PC-9 (cell line): ENCODE data around the gene NINL. TPM values are rescaled to one million over a fixed set of nuclear protein-coding genes. Genes with fewer than 3 reads are reported as not detected.
"Not testable (repeated sequence)": the region's sequence is repeated elsewhere in the genome, so short reads cannot be mapped to it uniquely, and the experiment has no call there.

Source experiments
- BruUV-seq: library from RNA; stranded (reverse); fragments of 400-500 nt; replicated peaks from 2 replicates; lab custom pipeline; 2021; lab: Mats Ljungman, UMichigan
- CTCF ChIA-PET: fragments of 300-600 bp; sonication (Branson Sonifier 250); formaldehyde crosslinking; loops from one replicate; lab custom pipeline; 2022; ENCODE audit warnings: antibody characterized with exemption; lab: Charles Lee
- POLR2A ChIA-PET: fragments of 300-600 bp; sonication (Branson Sonifier 250); formaldehyde crosslinking; loops from one replicate; lab custom pipeline; 2022; ENCODE audit warnings: antibody characterized with exemption; ENCODE audit not compliant: unreplicated experiment; lab: Charles Lee
- DNase-seq, 2 experiments: peaks; one replicate each; pipeline versions ENCODE4 v3.0.0 to v3.0.0-alpha.2; 2015 to 2022; ENCODE audit warnings: mixed read lengths in 1 of 2
- H2AFZ ChIP-seq: fragments of 200-600 bp; sonication (generic); 2 replicates; pipeline ENCODE4 v1.8.1; 2017; ENCODE audit warnings: antibody characterized with exemption
- H3F3A ChIP-seq: fragments of 200-600 bp; sonication (generic); 2 replicates; pipeline ENCODE4 v1.8.1; 2017; ENCODE audit warnings: antibody characterized with exemption, mild to moderate bottlenecking, low read depth; ENCODE audit not compliant: insufficient read depth
- H3K27ac ChIP-seq: fragments of 200-600 bp; sonication (generic); 2 replicates; pipeline ENCODE4 v1.6.1; 2016; ENCODE audit warnings: mixed run types
- H3K27me3 ChIP-seq: fragments of 200-600 bp; sonication (generic); 2 replicates; pipeline ENCODE4 v1.6.1; 2016; ENCODE audit warnings: low read depth, mixed run types; ENCODE audit not compliant: insufficient read depth
- H3K36me3 ChIP-seq: fragments of 200-600 bp; sonication (generic); 2 replicates; pipeline ENCODE4 v1.6.1; 2016; ENCODE audit warnings: low read depth, mixed run types
- H3K4me1 ChIP-seq: fragments of 200-600 bp; sonication (generic); replicated peaks from 2 replicates; pipeline ENCODE4 v1.6.1; 2016; ENCODE audit warnings: mixed run types; ENCODE audit not compliant: insufficient read depth
- H3K4me2 ChIP-seq: fragments of 200-600 bp; sonication (generic); 2 replicates; pipeline ENCODE4 v1.6.1; 2017; ENCODE audit warnings: mixed run types
- H3K4me3 ChIP-seq: fragments of 200-600 bp; sonication (generic); 2 replicates; pipeline ENCODE4 v1.6.1; 2016; ENCODE audit warnings: mixed run types
- H3K79me2 ChIP-seq: fragments of 200-600 bp; sonication (generic); 2 replicates; pipeline ENCODE4 v1.6.1; 2017; ENCODE audit warnings: low read depth, mixed run types
- H3K9me2 ChIP-seq: fragments of 200-600 bp; sonication (generic); 2 replicates; pipeline ENCODE4 v1.8.1; 2017; ENCODE audit warnings: mild to moderate bottlenecking; ENCODE audit not compliant: insufficient read depth
- H3K9me3 ChIP-seq: fragments of 200-600 bp; sonication (generic); 2 replicates; pipeline ENCODE4 v1.8.1; 2016; ENCODE audit warnings: low read depth; ENCODE audit not compliant: insufficient read depth
- H4K20me1 ChIP-seq: fragments of 200-600 bp; sonication (generic); 2 replicates; pipeline ENCODE4 v1.8.1; 2017; ENCODE audit not compliant: insufficient read depth
- EZH2 ChIP-seq: fragments of 200-600 bp; sonication (generic); IDR thresholded peaks from 2 replicates; pipeline ENCODE4 v1.8.0; 2017; ENCODE audit warnings: antibody characterized with exemption, low read depth
- intact Hi-C: fragments of 100-400 bp; cut with micrococcal nuclease; formaldehyde crosslinking; loops from one replicate; pipeline ENCODE4 v1.10.0; 2022; ENCODE audit not compliant: unreplicated experiment
- total RNA-seq: library from RNA; stranded (reverse); gene quantifications from 2 replicates; pipeline ENCODE4 v1.2.3, GENCODE V29; 2021
- TF ChIP-seq, protein P1 (sequence below): fragments of 200-600 bp; sonication (generic); conservative IDR thresholded peaks from 2 replicates; pipeline ENCODE4 v1.6.1; 2017; ENCODE audit warnings: mixed run types, antibody characterized with exemption, mild to moderate bottlenecking, moderate library complexity

NINL gene
- total RNA-seq, 1 experiment from 2014 or later: 19.6 TPM

- Histone ChIP-seq H3K27me3 (no peaks in the 10 kb centered on the region), H4K20me1 (no peaks in the 10 kb centered on the region), H3K36me3 (no peaks in the 10 kb centered on the region), H3K79me2 (no peaks in the 10 kb centered on the region), H3F3A (no peaks in the 10 kb centered on the region), H3K9me3 (no peaks in the 10 kb centered on the region), H2AFZ (no peak overlapping the region), H3K4me3 (no peak overlapping the region), H3K4me2 (no peak overlapping the region), H3K9me2 (no peaks in the 10 kb centered on the region), H3K27ac (no peak overlapping the region), H3K4me1 (no peaks in the 10 kb centered on the region)
- POLR2A ChIA-PET: no interaction called here
- no TSS peak for BruUV-seq
- CTCF ChIA-PET: no interaction called here
- TF ChIP-seq, protein P1, sequence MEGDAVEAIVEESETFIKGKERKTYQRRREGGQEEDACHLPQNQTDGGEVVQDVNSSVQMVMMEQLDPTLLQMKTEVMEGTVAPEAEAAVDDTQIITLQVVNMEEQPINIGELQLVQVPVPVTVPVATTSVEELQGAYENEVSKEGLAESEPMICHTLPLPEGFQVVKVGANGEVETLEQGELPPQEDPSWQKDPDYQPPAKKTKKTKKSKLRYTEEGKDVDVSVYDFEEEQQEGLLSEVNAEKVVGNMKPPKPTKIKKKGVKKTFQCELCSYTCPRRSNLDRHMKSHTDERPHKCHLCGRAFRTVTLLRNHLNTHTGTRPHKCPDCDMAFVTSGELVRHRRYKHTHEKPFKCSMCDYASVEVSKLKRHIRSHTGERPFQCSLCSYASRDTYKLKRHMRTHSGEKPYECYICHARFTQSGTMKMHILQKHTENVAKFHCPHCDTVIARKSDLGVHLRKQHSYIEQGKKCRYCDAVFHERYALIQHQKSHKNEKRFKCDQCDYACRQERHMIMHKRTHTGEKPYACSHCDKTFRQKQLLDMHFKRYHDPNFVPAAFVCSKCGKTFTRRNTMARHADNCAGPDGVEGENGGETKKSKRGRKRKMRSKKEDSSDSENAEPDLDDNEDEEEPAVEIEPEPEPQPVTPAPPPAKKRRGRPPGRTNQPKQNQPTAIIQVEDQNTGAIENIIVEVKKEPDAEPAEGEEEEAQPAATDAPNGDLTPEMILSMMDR: no peak
- no peak for TF ChIP-seq EZH2
- DNase-seq: no peak
- intact Hi-C loops: no loop called here
Measured at GRCh38 chr20:25476106-25477013, 109.0 kb downstream of the NINL start.

GRCh38 chr20:25473297-25473696 is 112.0 kb downstream of the NINL start:
- H3K36me3 ChIP-seq, H3K4me3 ChIP-seq, H3K27me3 ChIP-seq, H3F3A ChIP-seq, H3K9me3 ChIP-seq, H3K4me2 ChIP-seq, H3K9me2 ChIP-seq, H3K4me1 ChIP-seq, H4K20me1 ChIP-seq, BruUV-seq, H2AFZ ChIP-seq, H3K79me2 ChIP-seq, intact Hi-C loops, DNase-seq, POLR2A ChIA-PET, H3K27ac ChIP-seq, CTCF ChIA-PET: not testable (repeated sequence)

DNA sequence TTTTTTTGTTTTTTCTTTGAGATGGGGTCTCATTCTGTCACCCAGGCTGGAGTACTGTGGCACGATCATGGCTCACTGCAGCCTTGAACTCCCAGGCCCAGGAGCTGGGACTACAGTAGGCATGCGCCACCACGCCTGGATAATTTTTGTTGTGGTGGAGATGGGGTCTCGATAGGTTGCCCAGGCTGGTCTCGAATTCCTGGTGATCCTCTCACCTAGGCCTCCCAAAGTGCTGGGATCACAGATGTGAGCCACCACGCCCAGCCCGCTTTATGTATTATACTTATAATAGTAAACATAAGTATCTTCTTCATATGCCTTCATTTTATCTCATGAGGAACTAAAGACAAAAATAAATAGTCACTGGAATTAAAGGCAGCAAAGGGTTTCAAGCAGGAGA is 114.3 kb downstream of the NINL start:
- Histone ChIP-seq H3K27ac (no peak overlapping the region), H3K4me3 (no peak overlapping the region), H3K9me3 (no peaks in the 10 kb centered on the region), H4K20me1 (no peaks in the 10 kb centered on the region), H3K4me2 (no peak overlapping the region), H3K9me2 (no peaks in the 10 kb centered on the region), H3K79me2 (no peaks in the 10 kb centered on the region), H3K4me1 (no peaks in the 10 kb centered on the region), H3F3A (no peaks in the 10 kb centered on the region), H3K36me3 (no peaks in the 10 kb centered on the region), H3K27me3 (no peaks in the 10 kb centered on the region), H2AFZ (no peak overlapping the region)
- intact Hi-C loops: no loop called here
- TF ChIP-seq EZH2: no peak
- TF ChIP-seq, protein P1: no peak
- CTCF ChIA-PET: no interaction called here
- POLR2A ChIA-PET: no interaction called here
- DNase-seq: no peak
- BruUV-seq: no TSS peak
